ENCODE measurements around the gene TMSB4X.

The TMSB4X gene

DNA sequence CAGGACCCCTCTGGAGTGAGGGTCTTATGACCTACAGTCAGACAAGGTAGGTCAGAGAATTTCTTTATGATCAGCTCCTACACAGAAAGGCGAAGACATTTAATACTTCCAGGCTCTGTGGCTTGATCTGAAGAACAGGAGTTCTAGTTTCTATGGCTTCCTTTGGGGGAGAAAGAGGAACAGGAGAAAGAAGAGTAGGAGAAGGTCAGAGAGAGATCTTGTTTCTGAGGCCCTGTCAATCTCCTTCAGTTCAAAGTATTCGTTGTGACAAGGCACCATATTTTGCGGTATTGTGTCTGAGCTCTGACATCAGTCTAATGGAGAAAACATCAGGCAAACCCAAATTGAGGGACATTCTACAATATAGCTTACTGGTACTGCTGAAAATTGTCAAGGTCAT is 16.7 kb downstream of the TMSB4X start:
- DNase-seq (ENCODE audit: extremely low spot score, insufficient read length, low read depth) (no peak), FAIRE-seq (no peak)

- no peak for FAIRE-seq
- DNase-seq (ENCODE audit: extremely low spot score, insufficient read length, low read depth), result no peak
Measured at GRCh38 chrX:12992544-12993118, 17.7 kb downstream of the TMSB4X start.

GRCh38 chrX:12993826-12994225 is 18.9 kb downstream of the TMSB4X start:
- DNase-seq (ENCODE audit: extremely low spot score, insufficient read length, low read depth) (no peak), FAIRE-seq (peak; percentile 26)

GRCh38 chrX:12994321-12994720 is 19.4 kb downstream of the TMSB4X start:
- FAIRE-seq, result peak; percentile 59
- DNase-seq (ENCODE audit: extremely low spot score, insufficient read length, low read depth), result no peak

- DNase-seq (ENCODE audit: extremely low spot score, insufficient read length, low read depth) (no peak), FAIRE-seq (peak; percentile 38)
Measured at GRCh38 chrX:12996934-12997435, 22.1 kb downstream of the TMSB4X start.

- DNase-seq (ENCODE audit: extremely low spot score, insufficient read length, low read depth), result no peak
Measured at GRCh38 chrX:12997906-12998687, 23.2 kb downstream of the TMSB4X start.

GRCh38 chrX:12999422-12999821 is 24.5 kb downstream of the TMSB4X start:
- FAIRE-seq (peak; percentile 97), DNase-seq (ENCODE audit: extremely low spot score, insufficient read length, low read depth) (no peak)

More at GRCh38 chrX:12997906-12998687, 23.2 kb downstream of the TMSB4X start:
- FAIRE-seq, result no peak

GRCh38 chrX:13000301-13000811 is 25.4 kb downstream of the TMSB4X start:
- no peak for DNase-seq (ENCODE audit: extremely low spot score, insufficient read length, low read depth)
- FAIRE-seq, result peak; percentile 92

DNA sequence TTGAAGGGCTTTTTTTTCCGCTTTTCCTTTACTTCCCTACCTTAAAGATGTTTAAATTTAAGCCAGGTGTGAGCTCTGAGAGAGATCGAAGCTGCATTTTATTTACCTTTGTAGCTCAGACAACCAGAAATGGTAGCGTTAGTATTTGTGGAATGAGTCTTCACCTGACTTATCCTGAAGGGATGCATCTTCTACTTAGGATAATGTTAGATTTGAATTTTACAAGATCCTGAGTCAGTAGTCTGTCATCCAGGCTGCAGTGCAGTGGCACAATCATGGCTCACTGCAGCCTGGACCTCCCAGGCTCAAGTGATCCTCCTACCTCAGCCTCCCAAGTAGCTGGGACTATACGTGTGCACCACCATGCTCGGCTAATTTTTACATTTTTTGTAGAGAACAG is 26.2 kb downstream of the TMSB4X start:
- FAIRE-seq, result no peak
- DNase-seq (ENCODE audit: extremely low spot score, insufficient read length, low read depth), result no peak

- FAIRE-seq (peak; percentile 91), DNase-seq (ENCODE audit: extremely low spot score, insufficient read length, low read depth) (no peak)
Measured at GRCh38 chrX:13001961-13002671, 27.2 kb downstream of the TMSB4X start.

- peak; percentile 94 for FAIRE-seq
- DNase-seq (ENCODE audit: extremely low spot score, insufficient read length, low read depth), result no peak
Measured at GRCh38 chrX:13005661-13006473, 31.0 kb downstream of the TMSB4X start.

GRCh38 chrX:13007519-13008188 is 32.7 kb downstream of the TMSB4X start:
- FAIRE-seq (no peak), DNase-seq (ENCODE audit: extremely low spot score, insufficient read length, low read depth) (no peak)

GRCh38 chrX:13008189-13008533 is 33.3 kb downstream of the TMSB4X start:
- FAIRE-seq (peak; percentile 98), DNase-seq (ENCODE audit: extremely low spot score, insufficient read length, low read depth) (no peak)

GRCh38 chrX:13008851-13009250 is 33.9 kb downstream of the TMSB4X start:
- peak; percentile 18 for FAIRE-seq

DNA sequence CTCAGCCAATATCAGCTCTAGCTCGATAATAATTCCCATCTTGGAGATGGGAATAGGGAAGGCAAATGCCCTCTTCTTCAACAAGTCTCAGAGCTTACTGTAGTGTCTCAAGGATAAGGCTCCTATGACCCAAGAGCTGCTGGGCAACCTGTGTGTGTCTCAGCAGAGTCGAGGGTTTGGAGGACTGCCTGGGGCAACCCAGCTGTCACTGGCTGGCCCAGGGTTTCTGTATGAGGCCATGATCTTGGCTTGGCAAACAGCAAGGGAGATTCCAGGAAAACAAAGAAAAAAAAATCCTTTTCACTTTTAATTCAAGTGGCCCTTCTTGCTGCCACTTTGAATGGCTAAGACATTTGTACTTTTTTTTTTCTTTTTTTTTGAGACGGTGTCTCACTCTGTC is 34.4 kb downstream of the TMSB4X start:
- DNase-seq (ENCODE audit: extremely low spot score, insufficient read length, low read depth), result no peak
- peak; percentile 61 for FAIRE-seq

More at GRCh38 chrX:13008851-13009250, 33.9 kb downstream of the TMSB4X start:
- no peak for DNase-seq (ENCODE audit: extremely low spot score, insufficient read length, low read depth)

DNA sequence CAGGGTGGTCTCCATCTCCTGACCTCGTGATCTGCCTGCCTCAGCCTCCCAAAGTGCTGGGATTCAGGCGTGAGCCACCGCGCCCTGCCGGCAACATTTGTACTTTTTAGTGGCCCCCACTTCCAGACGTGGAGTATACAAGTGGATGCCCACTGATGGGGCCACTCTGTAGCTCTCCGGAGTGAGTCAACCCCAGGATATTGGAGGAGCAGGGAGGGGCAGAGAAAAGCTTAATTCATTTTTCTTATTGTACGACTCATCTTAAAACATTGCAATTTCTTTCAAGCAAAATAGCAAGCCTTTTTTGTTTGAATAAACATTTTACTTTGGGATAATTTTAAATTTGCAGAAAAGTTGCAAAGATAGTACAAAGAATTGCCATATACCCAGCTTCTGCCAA is 34.9 kb downstream of the TMSB4X start:
- DNase-seq (ENCODE audit: extremely low spot score, insufficient read length, low read depth), result no peak
- no peak for FAIRE-seq

- DNase-seq (ENCODE audit: extremely low spot score, insufficient read length, low read depth) (no peak), FAIRE-seq (peak; percentile 26)
Measured at GRCh38 chrX:13010546-13010945, 35.6 kb downstream of the TMSB4X start.

GRCh38 chrX:13013363-13014110 is 38.6 kb downstream of the TMSB4X start:
- FAIRE-seq (peak; percentile 94), DNase-seq (ENCODE audit: extremely low spot score, insufficient read length, low read depth) (no peak)
